BLaER1 (cell line): ENCODE results near the gene LRRC74B.
"Not testable (repeated sequence)": the region's sequence is repeated elsewhere in the genome, so short reads cannot be mapped to it uniquely, and the experiment has no call there.

Experiments used
- H3K27ac ChIP-seq: shearing (Covaris generic); formaldehyde crosslinking; 2 replicates; pipeline ENCODE4 v1.8.1; 2022
- H3K27me3 ChIP-seq: shearing (Covaris generic); formaldehyde crosslinking; 2 replicates; pipeline ENCODE4 v1.8.1; 2022
- H3K36me3 ChIP-seq: shearing (Covaris generic); formaldehyde crosslinking; 2 replicates; pipeline ENCODE4 v1.8.1; 2022
- H3K4me1 ChIP-seq: shearing (Covaris generic); formaldehyde crosslinking; 2 replicates; pipeline ENCODE4 v1.8.1; 2022
- H3K4me2 ChIP-seq: shearing (Covaris generic); formaldehyde crosslinking; 2 replicates; pipeline ENCODE4 v1.8.1; 2022
- H3K4me3 ChIP-seq: shearing (Covaris generic); formaldehyde crosslinking; 2 replicates; pipeline ENCODE4 v1.8.1; 2022
- H3K9ac ChIP-seq: shearing (Covaris generic); formaldehyde crosslinking; 2 replicates; pipeline ENCODE4 v1.8.1; 2022
- H3K9me3 ChIP-seq: shearing (Covaris generic); formaldehyde crosslinking; 2 replicates; pipeline ENCODE4 v1.8.1; 2022
- H4K20me1 ChIP-seq: shearing (Covaris generic); formaldehyde crosslinking; 2 replicates; pipeline ENCODE4 v1.8.1; 2022
- Cebpa-rat ChIP-seq: shearing (Covaris generic); IDR thresholded peaks from 2 replicates; pipeline ENCODE4 v1.8.1; 2022

LRRC74B gene

GRCh38 chr22:21044931-21045584, 688 bp upstream of the LRRC74B start:
- Histone ChIP-seq H3K9me3 (no peaks in the 10 kb centered on the region), H3K36me3 (no peaks in the 10 kb centered on the region), H3K4me3 (peak overlapping the region; percentile 42), H3K4me1 (peaks cover 29% of the 10 kb centered on the region), H3K27me3 (no peaks in the 10 kb centered on the region), H4K20me1 (peaks cover 6% of the 10 kb centered on the region; the same call in 1 of the 2 replicates), H3K4me2 (peak overlapping the region; percentile 86), H3K9ac (peak overlapping the region; percentile 40; the same call in 1 of the 2 replicates), H3K27ac (no peak overlapping the region)
- no peak for TF ChIP-seq Cebpa-rat

GRCh38 chr22:21047035-21047661, 1.4 kb downstream of the LRRC74B start:
- TF ChIP-seq Cebpa-rat, result no peak
- Histone ChIP-seq H3K4me3 (no peak overlapping the region), H3K4me2 (no peak overlapping the region), H3K9ac (no peak overlapping the region), H3K36me3 (no peaks in the 10 kb centered on the region), H3K9me3 (no peaks in the 10 kb centered on the region), H3K4me1 (peaks cover 43% of the 10 kb centered on the region), H4K20me1 (peaks cover 6% of the 10 kb centered on the region; the same call in 1 of the 2 replicates), H3K27ac (no peak overlapping the region), H3K27me3 (no peaks in the 10 kb centered on the region)

- Histone ChIP-seq H3K27me3 (no peaks in the 10 kb centered on the region), H3K36me3 (no peaks in the 10 kb centered on the region), H3K9me3 (no peaks in the 10 kb centered on the region), H4K20me1 (peaks cover 6% of the 10 kb centered on the region; the same call in 1 of the 2 replicates), H3K9ac (no peak overlapping the region), H3K27ac (no peak overlapping the region), H3K4me1 (peaks cover 44% of the 10 kb centered on the region), H3K4me2 (no peak overlapping the region), H3K4me3 (no peak overlapping the region)
- TF ChIP-seq Cebpa-rat, result no peak
These were observed 2.0 kb downstream of the LRRC74B start for GRCh38 chr22:21047730-21048129.

GRCh38 chr22:21048448-21048847, 2.7 kb downstream of the LRRC74B start:
- not testable (repeated sequence) for H3K4me2 ChIP-seq, H3K9me3 ChIP-seq, H3K4me3 ChIP-seq, H4K20me1 ChIP-seq, H3K27ac ChIP-seq, H3K9ac ChIP-seq, H3K27me3 ChIP-seq, H3K36me3 ChIP-seq
- H3K4me1 ChIP-seq, result peaks cover 45% of the 10 kb centered on the region

- not testable (repeated sequence) for H3K4me2 ChIP-seq, H3K27ac ChIP-seq, H4K20me1 ChIP-seq, H3K9ac ChIP-seq, H3K4me3 ChIP-seq, H3K27me3 ChIP-seq, H3K36me3 ChIP-seq, H3K9me3 ChIP-seq
- H3K4me1 ChIP-seq, result peaks cover 45% of the 10 kb centered on the region
These were observed 3.2 kb downstream of the LRRC74B start for GRCh38 chr22:21048965-21049364.

- Histone ChIP-seq H3K9ac (no peak overlapping the region), H3K27me3 (no peaks in the 10 kb centered on the region), H3K4me3 (no peak overlapping the region), H3K27ac (no peak overlapping the region), H3K36me3 (no peaks in the 10 kb centered on the region), H4K20me1 (no peaks in the 10 kb centered on the region), H3K9me3 (no peaks in the 10 kb centered on the region), H3K4me2 (peak overlapping the region; percentile 44), H3K4me1 (peaks cover 46% of the 10 kb centered on the region)
- TF ChIP-seq Cebpa-rat, result no peak
These were observed 5.5 kb downstream of the LRRC74B start for GRCh38 chr22:21051145-21051830.

GRCh38 chr22:21051831-21052400, 6.2 kb downstream of the LRRC74B start:
- no peak overlapping the region for H3K9ac ChIP-seq
- H3K4me2 ChIP-seq, result peak overlapping the region; percentile 44
- no peaks in the 10 kb centered on the region for H3K36me3 ChIP-seq
- H3K4me3 ChIP-seq, result no peak overlapping the region
- H3K4me1 ChIP-seq, result peaks cover 52% of the 10 kb centered on the region
- no peak overlapping the region; the same call in 1 of the 2 replicates for H3K27ac ChIP-seq
- H3K9me3 ChIP-seq, result no peaks in the 10 kb centered on the region
- TF ChIP-seq Cebpa-rat, result no peak
- no peaks in the 10 kb centered on the region for H3K27me3 ChIP-seq
- H4K20me1 ChIP-seq, result no peaks in the 10 kb centered on the region

- Histone ChIP-seq H3K4me3 (no peak overlapping the region), H3K4me2 (no peak overlapping the region), H3K36me3 (no peaks in the 10 kb centered on the region), H4K20me1 (no peaks in the 10 kb centered on the region), H3K27me3 (no peaks in the 10 kb centered on the region), H3K9me3 (no peaks in the 10 kb centered on the region), H3K9ac (no peak overlapping the region), H3K27ac (no peak overlapping the region), H3K4me1 (peaks cover 55% of the 10 kb centered on the region)
- no peak for TF ChIP-seq Cebpa-rat
These were observed 7.1 kb downstream of the LRRC74B start for GRCh38 chr22:21052715-21053459.

- peak overlapping the region; percentile 79 for H3K4me2 ChIP-seq
These were observed 8.4 kb downstream of the LRRC74B start for GRCh38 chr22:21054046-21054713.

More at GRCh38 chr22:21054046-21054713, 8.4 kb downstream of the LRRC74B start:
- no peak for TF ChIP-seq Cebpa-rat
- H3K4me1 ChIP-seq, result peaks cover 55% of the 10 kb centered on the region
- no peaks in the 10 kb centered on the region for H3K36me3 ChIP-seq
- H3K9me3 ChIP-seq, result no peaks in the 10 kb centered on the region
- H3K27me3 ChIP-seq, result no peaks in the 10 kb centered on the region
- no peak overlapping the region for H3K4me3 ChIP-seq
- H4K20me1 ChIP-seq, result no peaks in the 10 kb centered on the region
- no peak overlapping the region for H3K27ac ChIP-seq
- H3K9ac ChIP-seq, result no peak overlapping the region
